Stimulated activated naive CD8-positive, alpha-beta T cell treated with anti-CD3 and anti-CD28 coated beads, Interleukin-15, amount 100 ng/mL, for 72 hours (primary cell): ENCODE data around the gene LRRC8E.

Experiments
- ATAC-seq: fragments of 150-1000 bp; cut with Tn5 transposase; 2 replicates; pipeline ENCODE4 v1.10.0; 2021; ENCODE audit warnings: mild to moderate bottlenecking, moderate library complexity
- DNase-seq, 2 donors: peaks; one replicate each; pipeline ENCODE4 v3.0.0; 2021 to 2022
- H3K27ac Mint-ChIP-seq, 2 donors: one replicate each; pipeline ENCODE4 v1.8.0; 2022; ENCODE audit warnings: mild to moderate bottlenecking in 2 of 2, mixed read lengths in 2 of 2, moderate library complexity in 2 of 2
- H3K27me3 Mint-ChIP-seq: one replicate; pipeline ENCODE4 v1.8.0; 2022; ENCODE audit warnings: mixed read lengths
- H3K4me1 Mint-ChIP-seq: one replicate; pipeline ENCODE4 v1.8.0; 2022; ENCODE audit warnings: mild to moderate bottlenecking, mixed read lengths
- H3K4me3 Mint-ChIP-seq, 2 donors: one replicate each; pipeline ENCODE4 v1.8.0; 2022; ENCODE audit warnings: mild to moderate bottlenecking in 2 of 2, mixed read lengths in 2 of 2, moderate library complexity in 1 of 2
- H3K9me3 Mint-ChIP-seq, 2 donors: one replicate each; pipeline ENCODE4 v1.8.0; 2022; ENCODE audit warnings: mixed read lengths in 2 of 2

The LRRC8E gene

DNA sequence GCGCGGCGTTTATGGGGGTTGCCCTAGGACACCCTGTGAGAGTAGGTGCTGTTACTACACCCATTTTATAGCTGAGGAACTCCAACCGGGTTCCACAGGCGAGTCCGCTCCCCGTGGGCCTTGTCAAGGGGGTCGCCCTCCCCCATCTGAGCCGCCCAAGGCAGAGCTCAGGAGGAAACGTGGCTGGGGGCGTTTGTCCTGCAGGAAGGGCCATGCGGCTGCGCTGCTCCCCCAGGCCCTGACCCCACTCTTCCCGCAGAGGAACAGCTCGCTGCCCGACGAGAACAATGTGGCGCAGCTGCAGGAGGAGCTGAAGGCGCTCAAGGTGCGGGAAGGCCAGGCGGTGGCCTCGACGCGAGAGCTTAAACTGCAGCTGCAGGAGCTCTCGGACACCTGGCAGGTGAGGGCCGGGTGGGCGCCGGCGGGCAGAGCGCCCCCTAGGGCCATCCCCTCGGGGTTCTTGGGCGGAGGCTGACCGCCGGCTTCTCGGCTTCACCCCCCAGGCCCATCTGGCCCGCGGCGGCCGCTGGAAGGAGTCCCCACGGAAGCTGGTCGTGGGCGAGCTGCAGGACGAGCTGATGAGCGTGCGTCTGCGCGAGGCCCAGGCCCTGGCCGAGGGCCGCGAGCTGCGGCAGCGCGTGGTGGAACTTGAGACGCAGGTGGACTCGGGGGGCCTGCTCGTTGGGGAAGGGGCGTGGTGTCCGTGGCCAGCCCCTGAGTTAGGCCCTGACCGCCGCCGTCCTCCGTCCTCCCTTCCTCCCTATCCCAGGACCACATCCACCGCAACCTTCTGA lies 26.5 kb upstream of the LRRC8E start:
- Mint-ChIP-seq H3K9me3 (no peaks in the 10 kb centered on the region), H3K4me3 (peak overlapping the region; percentile 71 to 81), H3K27ac (no peak overlapping the region), H3K27me3 (peaks cover 66% of the 10 kb centered on the region), H3K4me1 (peaks cover 42% of the 10 kb centered on the region)
- DNase-seq: no peak
- ATAC-seq: peak; percentile 13

DNA sequence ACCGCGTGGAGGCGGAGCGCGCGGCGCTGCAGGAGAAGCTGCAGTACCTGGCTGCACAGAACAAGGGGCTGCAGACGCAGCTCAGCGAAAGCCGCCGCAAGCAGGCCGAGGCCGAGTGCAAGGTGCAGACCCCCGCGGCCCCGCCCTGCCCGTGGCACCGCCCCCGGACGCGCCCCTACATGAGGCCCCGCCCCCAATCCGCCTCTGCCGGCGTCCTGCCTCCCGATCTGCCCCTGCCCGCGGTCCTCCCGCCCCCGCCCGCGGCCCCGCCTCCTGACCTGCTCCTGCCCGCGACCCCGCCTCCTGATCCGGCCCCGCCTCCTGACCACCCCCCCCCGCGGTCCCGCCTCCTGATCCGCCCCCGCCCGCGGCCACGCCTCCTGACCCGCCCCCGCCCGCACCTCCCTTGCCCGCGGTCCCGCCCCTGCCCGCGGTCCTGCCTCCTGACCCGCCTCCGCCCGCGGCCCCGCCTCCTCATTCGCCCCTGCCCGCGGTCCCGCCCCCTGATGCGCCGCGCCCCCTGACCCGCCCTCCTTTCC lies 25.8 kb upstream of the LRRC8E start:
- H3K4me3 Mint-ChIP-seq: peak overlapping the region; percentile 71 to 81
- peak; percentile 73 to 76 for DNase-seq
- H3K27me3 Mint-ChIP-seq: peaks cover 66% of the 10 kb centered on the region
- H3K27ac Mint-ChIP-seq: no peak overlapping the region
- H3K9me3 Mint-ChIP-seq: no peaks in the 10 kb centered on the region
- peaks cover 42% of the 10 kb centered on the region for H3K4me1 Mint-ChIP-seq
- peak; percentile 53 for ATAC-seq

DNA sequence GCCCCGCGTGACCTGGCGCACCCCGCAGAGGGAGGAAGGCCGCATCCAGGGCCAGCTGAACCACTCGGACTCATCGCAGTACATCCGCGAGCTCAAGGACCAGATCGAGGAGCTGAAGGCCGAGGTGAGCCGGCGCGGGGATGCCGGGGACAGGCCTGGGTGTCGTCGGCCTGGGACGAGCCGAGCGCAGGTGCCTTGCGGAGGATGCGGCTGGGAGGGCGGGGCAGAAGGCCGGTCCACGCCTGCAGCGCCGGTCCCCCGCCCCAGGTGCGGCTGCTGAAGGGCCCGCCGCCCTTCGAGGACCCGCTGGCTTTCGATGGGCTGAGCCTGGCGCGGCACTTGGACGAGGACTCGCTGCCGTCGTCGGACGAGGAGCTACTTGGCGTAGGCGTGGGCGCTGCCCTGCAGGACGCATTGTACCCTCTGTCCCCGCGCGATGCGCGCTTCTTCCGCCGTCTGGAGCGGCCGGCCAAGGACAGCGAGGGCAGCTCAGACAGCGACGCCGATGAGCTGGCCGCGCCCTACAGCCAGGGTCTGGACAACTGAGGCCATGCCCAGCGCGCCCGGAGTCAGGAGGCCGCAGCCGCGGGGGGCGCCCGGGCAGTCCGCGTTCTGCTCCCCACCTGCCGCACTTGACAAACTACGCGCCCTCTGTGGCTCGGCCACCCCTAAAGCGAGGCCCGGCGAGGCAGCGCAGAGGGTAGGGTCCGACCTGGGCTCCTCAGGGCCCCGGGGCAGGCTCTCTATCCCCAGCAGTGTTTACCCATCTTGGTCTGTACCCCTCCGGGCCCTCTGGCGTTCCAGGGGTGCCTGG lies 24.9 kb upstream of the LRRC8E start:
- DNase-seq (no peak), ATAC-seq (peak; percentile 8)
- Mint-ChIP-seq H3K27ac (peak overlapping the region in 1 of 2 donors; percentile 34), H3K4me3 (peak overlapping the region in 1 of 2 donors; percentile 46), H3K27me3 (peaks cover 71% of the 10 kb centered on the region), H3K4me1 (peaks cover 42% of the 10 kb centered on the region), H3K9me3 (no peaks in the 10 kb centered on the region)

DNA sequence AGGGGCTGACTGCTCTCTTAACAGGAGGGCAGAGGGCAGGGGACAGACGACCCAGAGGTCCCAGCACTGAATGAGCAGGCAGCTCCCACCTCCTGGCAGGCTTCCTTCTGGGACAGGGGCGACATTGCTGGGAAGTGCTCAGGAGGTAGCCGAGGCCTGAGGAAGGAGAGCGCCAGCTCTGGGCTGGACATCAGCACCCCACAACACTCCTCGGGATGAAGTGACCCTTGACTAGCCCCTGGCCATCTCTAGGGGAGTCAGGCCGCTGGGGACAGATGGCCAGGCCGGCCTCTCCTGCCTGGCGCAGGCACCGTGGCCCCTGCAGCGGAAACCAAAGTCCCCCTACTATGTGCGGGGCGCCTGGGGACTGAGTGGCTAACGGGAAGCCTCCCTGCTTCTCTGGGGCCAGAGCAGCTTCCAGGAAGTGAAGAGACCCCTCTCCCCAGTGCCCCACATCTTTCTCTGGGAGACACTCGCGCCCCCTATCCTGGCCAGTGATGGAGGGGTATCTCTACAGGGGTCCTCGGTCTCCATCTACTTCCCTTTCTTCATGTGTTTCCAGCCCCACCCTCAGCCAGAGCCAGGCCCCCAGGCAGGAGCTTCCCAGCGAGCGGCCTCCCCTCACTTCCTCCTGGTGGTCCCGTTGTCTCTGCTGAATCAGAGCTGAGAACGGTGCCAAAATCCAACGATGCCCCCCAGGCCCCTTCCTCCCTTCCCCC lies 24.2 kb upstream of the LRRC8E start:
- ATAC-seq (no peak), DNase-seq (no peak)
- Mint-ChIP-seq H3K9me3 (no peaks in the 10 kb centered on the region), H3K27me3 (peaks cover 71% of the 10 kb centered on the region), H3K27ac (no peak overlapping the region), H3K4me3 (peak overlapping the region in 1 of 2 donors; percentile 46), H3K4me1 (peaks cover 50% of the 10 kb centered on the region)

DNA sequence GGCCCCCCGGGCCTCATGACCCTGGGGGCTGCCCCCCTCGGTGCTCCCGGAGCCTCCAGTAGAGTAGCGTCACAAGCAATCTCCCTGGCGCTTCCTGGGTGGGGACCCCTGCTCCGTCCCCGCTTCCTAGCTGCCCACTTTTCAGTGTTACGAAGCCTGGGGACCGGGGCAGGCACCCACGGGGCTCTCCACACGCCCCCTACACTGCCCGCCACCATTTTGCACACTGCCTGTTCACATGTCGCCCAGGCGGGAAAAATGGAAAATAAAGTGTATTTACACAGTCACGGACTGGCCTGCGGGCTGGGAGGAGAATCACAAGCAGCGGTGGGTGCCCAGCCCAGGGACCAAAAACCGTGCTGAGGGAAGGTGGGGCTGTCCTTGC lies 23.6 kb upstream of the LRRC8E start:
- ATAC-seq: no peak
- H3K27ac Mint-ChIP-seq: no peak overlapping the region
- no peaks in the 10 kb centered on the region for H3K9me3 Mint-ChIP-seq
- H3K4me1 Mint-ChIP-seq: peaks cover 53% of the 10 kb centered on the region
- no peak overlapping the region for H3K4me3 Mint-ChIP-seq
- peaks cover 71% of the 10 kb centered on the region for H3K27me3 Mint-ChIP-seq
- no peak for DNase-seq

DNA sequence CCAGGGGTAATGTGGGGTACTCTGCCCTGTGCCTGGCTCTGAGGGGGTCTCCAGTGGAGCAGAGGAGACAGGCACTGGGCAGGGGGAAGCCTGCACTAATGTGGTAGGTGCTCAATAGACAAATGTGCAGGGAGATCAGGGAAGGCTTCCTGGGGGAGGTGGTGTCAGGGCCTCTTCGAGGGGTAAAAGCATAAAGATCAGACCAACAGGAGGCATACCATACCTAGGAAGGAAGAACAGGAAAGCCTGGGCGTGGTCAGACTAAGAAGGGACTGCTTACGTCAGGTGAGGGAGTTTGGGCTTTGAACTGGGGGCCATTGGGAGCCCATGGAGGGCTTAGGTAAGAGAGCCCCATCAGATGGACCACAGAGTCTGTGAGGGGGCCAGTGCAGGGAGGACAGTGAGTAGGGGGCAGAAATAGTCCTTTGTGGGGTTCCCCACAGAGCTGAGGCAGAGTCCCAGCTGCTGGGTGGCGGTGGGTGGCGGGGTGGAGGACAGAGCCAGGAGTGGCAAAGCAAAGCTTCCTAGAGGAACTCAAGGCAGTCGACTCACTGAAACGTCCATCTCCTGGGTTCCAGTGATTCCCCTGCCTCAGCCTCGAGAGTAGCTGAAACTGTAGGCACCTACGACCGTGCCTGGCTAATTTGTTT lies 22.9 kb upstream of the LRRC8E start:
- peaks cover 67% of the 10 kb centered on the region for H3K27me3 Mint-ChIP-seq
- ATAC-seq: no peak
- peak overlapping the region in 1 of 2 donors; percentile 83 for H3K27ac Mint-ChIP-seq
- DNase-seq: no peak
- peak overlapping the region in 1 of 2 donors; percentile 14 for H3K4me3 Mint-ChIP-seq
- H3K4me1 Mint-ChIP-seq: peaks cover 60% of the 10 kb centered on the region
- H3K9me3 Mint-ChIP-seq: no peaks in the 10 kb centered on the region

DNA sequence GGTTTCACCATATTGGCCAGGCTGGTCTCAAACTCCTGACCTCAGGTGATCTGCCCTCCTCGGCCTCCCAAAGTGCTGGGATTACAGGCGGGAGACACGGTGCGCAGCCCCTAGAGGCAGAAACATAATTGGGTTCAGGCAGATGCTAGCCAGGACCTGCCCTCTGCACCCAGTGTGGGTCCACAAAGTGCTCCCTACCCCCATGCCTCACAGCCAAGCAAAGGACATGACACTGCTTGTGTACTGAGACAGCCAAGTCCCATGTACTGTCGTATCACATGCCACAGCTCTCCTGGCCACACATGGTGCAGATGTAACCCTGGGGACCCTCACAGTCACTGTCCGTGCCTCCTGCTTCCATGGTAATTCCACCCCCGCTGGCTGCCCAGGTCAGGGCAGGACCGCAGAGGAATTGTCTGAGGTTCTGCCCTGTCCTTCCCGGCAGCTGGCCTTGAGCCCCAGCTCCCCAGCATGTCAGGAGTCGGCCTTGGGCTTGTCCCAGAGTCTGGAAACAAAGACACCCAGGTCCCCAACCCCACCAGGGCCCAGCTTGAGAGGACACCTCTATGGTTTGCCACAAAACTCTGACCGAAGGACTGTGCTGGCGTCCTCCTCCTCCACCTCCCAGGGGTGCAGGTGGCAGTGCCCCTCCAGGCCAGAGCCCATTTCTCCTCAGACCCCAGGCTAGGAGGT lies 21.8 kb upstream of the LRRC8E start:
- H3K4me1 Mint-ChIP-seq: peaks cover 64% of the 10 kb centered on the region
- peaks cover 63% of the 10 kb centered on the region for H3K27me3 Mint-ChIP-seq
- H3K9me3 Mint-ChIP-seq: no peaks in the 10 kb centered on the region
- no peak for DNase-seq
- ATAC-seq: no peak
- no peak overlapping the region for H3K4me3 Mint-ChIP-seq
- no peak overlapping the region for H3K27ac Mint-ChIP-seq

DNA sequence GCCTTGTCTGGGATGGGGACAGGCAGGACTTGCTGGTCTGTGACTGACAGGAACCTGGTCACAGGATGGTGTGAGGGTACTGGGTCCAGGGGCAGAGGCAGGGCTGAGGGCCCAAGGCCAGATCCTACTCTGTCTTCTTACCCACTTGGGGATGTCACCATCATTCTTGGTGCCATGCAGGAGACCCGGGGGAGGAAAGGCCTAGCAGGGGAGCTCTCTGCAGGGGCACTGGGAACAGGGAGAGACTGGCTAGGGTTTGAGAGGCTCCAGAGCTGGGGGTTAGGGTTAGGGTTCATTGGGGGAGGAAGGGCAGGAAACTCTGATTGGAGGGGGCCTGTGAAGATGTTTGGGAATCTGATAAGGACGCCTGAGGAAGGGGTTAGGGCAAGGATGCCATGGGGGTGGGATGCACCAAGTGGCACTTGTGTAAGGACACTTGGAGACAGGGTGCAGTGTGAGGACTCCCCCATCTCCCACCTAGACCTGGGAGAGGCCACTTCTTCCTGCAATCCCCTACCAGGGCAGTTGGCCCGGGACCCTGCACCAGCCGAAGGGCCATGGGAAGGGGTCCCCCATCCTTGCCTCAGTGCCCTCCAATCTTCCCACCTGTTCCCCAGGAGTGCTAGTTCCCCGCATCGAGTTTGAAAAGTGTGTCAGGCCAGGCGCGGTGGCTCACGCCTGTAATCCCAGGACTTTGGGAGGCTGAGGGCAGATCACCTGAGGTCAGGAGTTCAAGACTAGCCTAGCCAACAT lies 21.0 kb upstream of the LRRC8E start:
- Mint-ChIP-seq H3K27me3 (peaks cover 63% of the 10 kb centered on the region), H3K4me1 (peaks cover 64% of the 10 kb centered on the region), H3K27ac (peak overlapping the region in 1 of 2 donors; percentile 37), H3K4me3 (no peak overlapping the region), H3K9me3 (no peaks in the 10 kb centered on the region)
- ATAC-seq: no peak
- no peak for DNase-seq

DNA sequence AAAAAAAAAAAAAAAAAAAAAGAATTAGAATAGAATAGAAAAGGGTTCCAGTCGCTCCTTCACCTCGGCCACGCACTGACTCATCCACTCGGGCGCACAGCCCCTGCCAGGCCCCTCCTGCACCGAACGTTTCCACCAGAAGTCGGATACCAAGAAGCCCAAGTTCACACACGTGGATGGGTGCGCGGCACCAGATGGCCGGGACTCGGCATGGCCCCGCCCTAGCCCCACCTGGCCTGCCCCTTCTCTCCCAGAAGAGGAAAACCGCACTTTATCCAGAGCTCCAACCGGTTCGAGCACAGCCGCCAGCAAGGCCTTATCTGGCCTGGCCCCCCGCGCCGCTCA lies 20.0 kb upstream of the LRRC8E start:
- DNase-seq (no peak), ATAC-seq (no peak)
- Mint-ChIP-seq H3K27ac (peak overlapping the region in 1 of 2 donors; percentile 82), H3K4me3 (peak overlapping the region; percentile 86 to 92), H3K27me3 (peaks cover 67% of the 10 kb centered on the region), H3K4me1 (peaks cover 69% of the 10 kb centered on the region), H3K9me3 (no peaks in the 10 kb centered on the region)

DNA sequence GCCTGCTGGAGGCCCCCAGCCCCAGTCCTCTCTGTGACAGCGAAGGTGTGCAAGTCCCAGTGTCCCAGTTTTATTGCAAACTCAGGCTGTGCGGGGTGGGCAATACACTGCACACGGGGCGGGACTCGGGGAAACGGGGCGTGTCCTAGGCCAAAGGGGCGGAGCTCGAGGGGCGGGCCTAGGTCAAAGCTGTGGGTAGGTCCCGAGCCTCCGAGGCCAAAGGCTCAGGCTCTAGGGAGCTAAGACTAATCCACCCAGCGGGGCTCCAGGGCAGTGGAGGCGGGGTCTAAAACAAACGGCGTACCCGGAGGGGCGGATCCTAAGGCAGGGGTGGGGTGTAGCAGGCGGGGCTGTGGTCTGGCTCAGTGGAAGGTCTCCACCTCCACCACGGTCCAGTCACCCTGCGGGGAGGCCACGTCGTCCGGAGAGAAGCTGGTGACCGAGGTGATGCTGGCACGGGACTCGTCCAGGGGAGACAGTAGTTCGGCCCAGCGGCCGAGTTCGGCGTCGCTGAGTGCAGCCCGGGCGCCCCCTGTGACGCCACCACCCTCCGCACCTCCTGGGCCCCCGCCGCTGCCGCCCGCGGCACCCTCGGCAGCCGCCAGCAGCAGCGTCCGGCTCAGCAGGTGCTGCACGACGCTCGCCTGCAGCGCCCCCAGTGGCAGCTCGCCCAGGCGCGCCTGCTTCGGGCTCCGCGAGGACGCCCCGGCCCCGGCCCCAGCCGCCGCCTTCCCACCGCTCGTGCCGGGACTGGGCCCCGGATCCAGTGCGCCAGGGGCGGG lies 19.4 kb upstream of the LRRC8E start:
- Mint-ChIP-seq H3K4me3 (peak overlapping the region; percentile 86 to 92), H3K27me3 (peaks cover 67% of the 10 kb centered on the region), H3K9me3 (no peaks in the 10 kb centered on the region), H3K4me1 (peaks cover 72% of the 10 kb centered on the region), H3K27ac (peak overlapping the region in 1 of 2 donors; percentile 82)
- DNase-seq (peak; percentile 88 to 93), ATAC-seq (peak; percentile 87)

DNA sequence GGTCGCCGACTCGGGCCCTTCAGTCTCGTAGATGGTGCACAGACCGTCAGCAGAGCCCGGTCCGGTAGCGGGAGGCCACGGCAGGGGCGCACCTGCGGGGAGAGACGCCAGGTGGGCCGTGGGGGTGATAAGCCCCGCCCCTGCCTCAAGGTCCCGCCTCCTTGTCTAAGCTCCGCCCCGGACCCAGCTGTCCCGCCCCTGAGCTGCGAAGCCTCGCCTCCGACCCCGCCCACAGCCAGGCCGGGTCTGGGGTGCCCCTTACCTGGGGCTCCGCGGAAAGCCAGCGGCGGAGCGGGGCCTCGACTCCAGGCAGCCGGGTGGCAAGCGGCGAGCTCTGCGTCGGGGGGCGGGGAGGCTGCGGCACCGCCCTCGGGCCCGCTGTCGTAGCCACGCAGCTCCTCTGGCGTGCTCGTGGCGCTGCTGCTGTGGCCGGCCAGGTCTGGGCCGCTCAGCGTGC lies 18.8 kb upstream of the LRRC8E start:
- Mint-ChIP-seq H3K27me3 (peaks cover 65% of the 10 kb centered on the region), H3K27ac (no peak overlapping the region), H3K4me1 (peaks cover 69% of the 10 kb centered on the region), H3K9me3 (no peaks in the 10 kb centered on the region), H3K4me3 (peak overlapping the region; percentile 83 to 92)
- peak; percentile 68 for ATAC-seq
- peak; percentile 83 to 91 for DNase-seq

DNA sequence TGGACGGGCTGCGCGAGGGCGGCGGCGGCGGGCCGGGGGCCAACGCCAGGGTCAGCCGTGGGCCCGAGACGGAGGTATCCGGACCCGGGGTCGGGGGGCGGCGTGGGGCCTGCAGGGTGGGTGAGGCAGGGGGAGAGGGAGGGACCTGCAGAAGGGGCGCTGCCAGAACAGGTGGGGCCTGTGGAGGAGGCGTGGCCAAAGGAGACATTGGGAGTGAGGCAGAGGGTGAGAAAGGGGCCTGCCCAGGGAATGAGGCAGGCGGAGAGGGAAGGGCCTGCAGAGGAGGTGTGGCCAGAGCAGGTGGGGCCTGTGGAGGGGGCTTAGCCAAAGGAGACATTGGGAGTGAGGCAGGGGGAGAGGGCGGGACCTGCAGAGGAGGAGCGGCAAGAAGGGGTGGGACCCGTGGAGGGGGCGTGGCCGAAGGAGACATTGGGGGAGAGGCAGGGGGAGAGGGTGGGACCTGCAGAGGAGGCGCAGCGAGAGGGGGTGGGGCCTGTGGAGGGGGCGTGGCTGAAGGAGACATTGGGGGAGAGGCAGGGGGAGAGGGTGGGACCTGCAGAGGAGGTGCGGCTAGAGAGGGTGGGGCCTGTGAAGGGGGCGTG lies 18.3 kb upstream of the LRRC8E start:
- peak; percentile 47 to 64 for DNase-seq
- peak overlapping the region; percentile 69 to 77 for H3K4me3 Mint-ChIP-seq
- ATAC-seq: no peak
- H3K9me3 Mint-ChIP-seq: no peaks in the 10 kb centered on the region
- peaks cover 68% of the 10 kb centered on the region for H3K4me1 Mint-ChIP-seq
- no peak overlapping the region for H3K27ac Mint-ChIP-seq
- H3K27me3 Mint-ChIP-seq: peaks cover 65% of the 10 kb centered on the region
